Measurements from ENCODE around the gene CCL18. TPM values are rescaled to one million over a fixed set of nuclear protein-coding genes. Genes with fewer than 3 reads are reported as not detected.

Gene CCL18
- polyA plus RNA-seq, 2 of the 4 experiments (the other 2 are of a cell fraction), result not detected

- ChIA-PET POLR2A (no interaction called here), CTCF (interaction anchor here (1.0 to 1.5 kb wide), 2 partner anchors 9 to 17 kb away, joined by 3 to 7 read pairs; no protein-coding TSS in a partner anchor)
- ATAC-seq (no peak), FAIRE-seq (no peak), DNase-seq (ENCODE audit: low read depth in 1 of 2, low spot score in 1 of 2) (no peak)
- no peak overlapping the region for H3K27ac ChIP-seq
- WGBS (ENCODE audit: missing lambda C conversion rate), result 31% methylated on average over 2 of the region's 2 CpGs
- no peak for TF ChIP-seq ATOH8 (CRISPR knock-in tag; IDR thresholded peaks at IDR 0.05; ENCODE audit: low read depth)
- H3K4me2 ChIP-seq, result no peak overlapping the region
- no peaks in the 10 kb centered on the region for H3K4me1 ChIP-seq
- no peak overlapping the region for H3K4me3 ChIP-seq
- no peaks in the 10 kb centered on the region for H3K9me3 ChIP-seq
These were observed 8.9 kb upstream of the CCL18 start for GRCh38 chr17:36055171-36055570.

DNA sequence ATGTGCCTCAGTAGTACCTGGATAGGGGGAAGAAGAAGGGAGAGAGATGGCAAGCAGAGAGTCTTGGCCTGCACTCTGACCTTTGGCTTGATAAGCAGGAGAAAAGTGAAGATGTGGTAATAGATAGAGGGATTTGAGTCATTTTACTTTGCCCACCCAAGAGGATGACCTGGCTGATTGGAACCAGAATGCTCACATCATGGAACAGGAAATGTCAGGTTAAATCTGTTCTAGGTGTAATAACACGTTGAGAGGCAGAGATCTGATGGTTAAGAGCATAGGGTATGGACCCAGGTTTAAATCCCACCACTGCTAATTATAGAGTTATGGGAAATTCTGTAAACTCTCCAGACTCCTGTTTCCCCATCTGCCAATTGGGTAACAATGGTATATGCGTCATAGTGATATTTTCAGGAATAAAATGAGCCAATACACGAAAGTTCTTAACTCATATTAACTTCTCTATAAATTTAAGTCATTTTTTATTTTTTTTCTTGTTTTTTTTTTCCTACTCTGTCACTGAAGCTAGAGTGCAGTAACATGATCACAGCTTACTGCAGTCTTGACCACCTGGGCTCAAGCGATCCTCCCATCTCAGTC lies 8.1 kb upstream of the CCL18 start:
- Histone ChIP-seq H3K9me3 (no peaks in the 10 kb centered on the region), H3K4me2 (no peak overlapping the region), H3K4me1 (no peaks in the 10 kb centered on the region), H3K27ac (no peak overlapping the region), H3K4me3 (no peak overlapping the region)
- FAIRE-seq, result no peak
- DNase-seq (ENCODE audit: low read depth in 1 of 2, low spot score in 1 of 2), result no peak
- TF ChIP-seq HOXB5 (CRISPR knock-in tag; IDR thresholded peaks at IDR 0.05), result no peak
- TF ChIP-seq MYC (IDR thresholded peaks at IDR 0.05; ENCODE audit: borderline replicate concordance, low read length), result no peak
- no peak for TF ChIP-seq CHD4 (IDR thresholded peaks at IDR 0.05; ENCODE audit: borderline replicate concordance)
- TF ChIP-seq RCOR1 (IDR thresholded peaks at IDR 0.05; ENCODE audit: low read depth, low read length), result no peak
- TF ChIP-seq E2F6 (IDR thresholded peaks at IDR 0.05; ENCODE audit: borderline replicate concordance, low read depth), result no peak
- no peak for TF ChIP-seq RAD21 (conservative IDR thresholded peaks at IDR 0.05 in 1 of 2, IDR thresholded peaks at IDR 0.05 in 1 of 2)
- TF ChIP-seq ZNF302 (CRISPR knock-in tag; IDR thresholded peaks at IDR 0.05), result no peak
- TF ChIP-seq FOSB (CRISPR knock-in tag; IDR thresholded peaks at IDR 0.05), result no peak
- no peak for TF ChIP-seq BCL3 (IDR thresholded peaks at IDR 0.05)
- TF ChIP-seq BHLHE40 (IDR thresholded peaks at IDR 0.05; ENCODE audit: low read depth, low read length), result no peak
- TF ChIP-seq MAFK (IDR thresholded peaks at IDR 0.05; ENCODE audit: partially characterized antibody), result no peak
- TF ChIP-seq KDM5A (IDR thresholded peaks at IDR 0.05), result no peak
- TF ChIP-seq REST (IDR thresholded peaks at IDR 0.05), result no peak
- ATAC-seq, result no peak
- POLR2A ChIA-PET, result no interaction called here
- CTCF ChIA-PET, result interaction anchor here (1.5 to 1.8 kb wide), 3 partner anchors 16 to 93 kb away, joined by 5 to 7 read pairs (median 6); no protein-coding TSS in a partner anchor
- WGBS (ENCODE audit: missing lambda C conversion rate), result 29% methylated on average over 4 of the region's 4 CpGs

GRCh38 chr17:36057911-36058310 lies 6.2 kb upstream of the CCL18 start:
- no peak for TF ChIP-seq TP53 (CRISPR knock-in tag; IDR thresholded peaks at IDR 0.05)
- TF ChIP-seq, protein P1, sequence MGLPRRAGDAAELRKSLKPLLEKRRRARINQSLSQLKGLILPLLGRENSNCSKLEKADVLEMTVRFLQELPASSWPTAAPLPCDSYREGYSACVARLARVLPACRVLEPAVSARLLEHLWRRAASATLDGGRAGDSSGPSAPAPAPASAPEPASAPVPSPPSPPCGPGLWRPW (IDR thresholded peaks at IDR 0.05), result no peak
- TF ChIP-seq FOXS1 (CRISPR knock-in tag; IDR thresholded peaks at IDR 0.05), result no peak
- Histone ChIP-seq H3K9me3 (no peaks in the 10 kb centered on the region), H3K27ac (no peak overlapping the region), H3K4me3 (no peak overlapping the region), H3K4me1 (no peaks in the 10 kb centered on the region), H3K4me2 (no peak overlapping the region)
- ATAC-seq (no peak), FAIRE-seq (no peak), DNase-seq (ENCODE audit: low read depth in 1 of 2, low spot score in 1 of 2) (no peak)
- ChIA-PET POLR2A (no interaction called here), CTCF (interaction anchor here (1.3 to 1.8 kb wide), 3 partner anchors 15 to 91 kb away, joined by 4 to 6 read pairs (median 6); no protein-coding TSS in a partner anchor)
